K562 (cell line): ENCODE data around the gene EP300. TPM values are rescaled to one million over a fixed set of nuclear protein-coding genes. Genes with fewer than 3 reads are reported as not detected.

Source experiments
- ATF1 ChIP-seq, 2 experiments: fragments of 450-650 bp in 1 of 2; IDR thresholded peaks; 2 replicates each; pipeline ENCODE4 v1.6.1; 2016; ENCODE audit warnings: missing compliant biosample characterization in 1 of 2, missing genetic modification characterization in 1 of 2
- ATF7 ChIP-seq: fragments of 450-650 bp; IDR thresholded peaks from 2 replicates; pipeline ENCODE4 v1.7.1; 2014; ENCODE audit warnings: mild to moderate bottlenecking, moderate library complexity
- E2F3 ChIP-seq: fragments of 250-450 bp; sonication (Bioruptor Pico); IDR thresholded peaks from 2 replicates; pipeline ENCODE4 v1.4.0; 2020; ENCODE audit warnings: mild to moderate bottlenecking
- MCM2 ChIP-seq: fragments of 450-650 bp; IDR thresholded peaks from 2 replicates; pipeline ENCODE4 v1.6.1; 2017; ENCODE audit warnings: low read depth, mild to moderate bottlenecking
- NRF1 ChIP-seq, 2 experiments: fragments of 450-650 bp; IDR thresholded peaks in 1 of 2; conservative IDR thresholded peaks in 1 of 2; 2 replicates each; pipeline ENCODE4 v1.6.1; 2014; ENCODE audit warnings: mild to moderate bottlenecking in 2 of 2
- SAFB ChIP-seq: fragments of 200-400 bp; formaldehyde crosslinking; IDR thresholded peaks from 2 replicates; pipeline ENCODE4 v1.6.1; 2017; ENCODE audit warnings: low read depth, low read length, borderline replicate concordance
- TBP ChIP-seq: optimal IDR thresholded peaks from 2 replicates; pipeline ENCODE3; 2011; ENCODE audit warnings: low read depth, low read length, improper control_type of control experiment
- ZNF12 ChIP-seq: sonication (generic); formaldehyde crosslinking; IDR thresholded peaks from 2 replicates; pipeline ENCODE4 v1.4.0; 2020; ENCODE audit warnings: mild to moderate bottlenecking, missing genetic modification reagents
- polyA plus RNA-seq, 8 experiments: library from polyadenylated mRNA; depleted of rRNA in 4 of 8; stranded (reverse) in 5 of 8; unstranded in 3 of 8; fragments of >200 nt; fragmentation: Nextera tagmentation in 2 of 8; fragmentation: Illumina TruSeq in 1 of 8; extraction: Ambion mirVana in 2 of 8; extraction: Trizol in 1 of 8; gene quantifications; 2 replicates each; pipeline versions ENCODE4 v1.2.1 to v1.2.3, GENCODE V29; 2011 to 2014; ENCODE audit warnings: inconsistent platforms in 1 of 8, missing spikeins in 1 of 8
- total RNA-seq, 7 experiments: library from RNA; depleted of rRNA in 6 of 7; stranded (reverse); fragments of >200 nt in 6 of 7; fragmentation: Illumina TruSeq in 2 of 7; extraction: Trizol in 2 of 7; gene quantifications; 2 replicates each; pipeline versions ENCODE4 v1.2.1 to v1.2.3, GENCODE V29; 2011 to 2021; ENCODE audit warnings: low replicate concordance in 1 of 7
- TF ChIP-seq, protein P1 (sequence below): fragments of 450-650 bp; IDR thresholded peaks from 2 replicates; pipeline ENCODE4 v1.6.1; 2016; ENCODE audit warnings: mild to moderate bottlenecking, moderate library complexity
- TF ChIP-seq, protein P2 (sequence below), 2 experiments: IDR thresholded peaks; 2 replicates each; pipeline ENCODE4 v1.6.1; 2011; ENCODE audit warnings: borderline replicate concordance in 1 of 2, control low read depth in 1 of 2, low read depth in 1 of 2, low read length in 1 of 2, mild to moderate bottlenecking in 1 of 2, mixed read lengths in 1 of 2, moderate library complexity in 1 of 2; ENCODE audit not compliant: insufficient read depth in 1 of 2, insufficient read length in 1 of 2, poor library complexity in 1 of 2, severe bottlenecking in 1 of 2; ENCODE audit errors: extremely low read depth in 1 of 2
- TF ChIP-seq, protein P3 (sequence below): fragments of 450-650 bp; IDR thresholded peaks from 2 replicates; pipeline ENCODE4 v1.6.1; 2016; ENCODE audit warnings: borderline replicate concordance

Gene EP300
- total and polyA plus RNA-seq, 9 of the 15 experiments (the other 6 are each of a cell fraction or from before 2014, with no cell fraction given), result 2.2 to 28.6 (median 10.9) TPM

DNA sequence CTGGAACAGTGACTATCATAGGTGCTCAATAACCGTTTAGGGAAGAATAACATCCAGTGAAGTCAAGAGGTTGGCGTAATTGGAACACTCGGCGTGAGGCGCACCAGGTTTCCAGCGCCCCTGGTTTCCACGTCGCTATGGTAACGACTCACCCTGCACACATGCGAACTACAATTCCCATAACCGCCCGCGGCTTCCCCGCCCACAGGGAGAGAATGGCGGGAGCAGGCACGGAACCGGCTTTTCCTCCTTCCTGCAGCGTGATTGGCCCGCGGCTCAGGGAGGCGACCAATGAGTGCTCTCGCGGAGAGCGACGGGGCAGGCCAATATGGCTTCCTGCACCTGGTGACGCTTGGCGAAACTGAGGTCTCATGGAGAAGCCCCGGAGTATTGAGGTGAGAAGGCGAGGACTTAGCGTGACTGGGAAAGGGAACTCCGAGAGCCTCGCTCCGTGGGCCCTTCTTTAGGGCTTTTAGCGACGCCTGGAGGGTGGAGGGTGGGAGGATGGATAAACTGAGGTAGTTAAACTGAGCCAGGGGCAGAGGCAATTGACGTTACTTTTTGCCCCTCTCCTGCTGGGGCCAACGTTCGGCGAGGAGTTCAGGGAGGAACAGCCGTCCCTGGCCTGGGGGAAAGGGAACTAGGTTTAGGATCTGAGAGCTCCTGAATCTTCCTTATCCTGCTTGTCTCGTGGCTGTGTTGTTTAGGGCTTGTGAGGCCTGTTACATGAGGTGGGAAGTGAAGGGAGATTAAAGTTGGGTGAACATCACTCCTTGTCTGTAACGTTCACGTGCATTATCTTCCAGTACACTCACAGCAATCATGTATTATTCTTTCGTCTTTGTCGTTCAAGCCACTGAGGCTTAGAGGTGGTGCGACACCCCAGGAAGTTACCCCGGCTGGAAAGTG, 112.9 kb downstream of the EP300 start, which contains the start of gene L3MBTL2 (continued):
- TF ChIP-seq, protein P1, sequence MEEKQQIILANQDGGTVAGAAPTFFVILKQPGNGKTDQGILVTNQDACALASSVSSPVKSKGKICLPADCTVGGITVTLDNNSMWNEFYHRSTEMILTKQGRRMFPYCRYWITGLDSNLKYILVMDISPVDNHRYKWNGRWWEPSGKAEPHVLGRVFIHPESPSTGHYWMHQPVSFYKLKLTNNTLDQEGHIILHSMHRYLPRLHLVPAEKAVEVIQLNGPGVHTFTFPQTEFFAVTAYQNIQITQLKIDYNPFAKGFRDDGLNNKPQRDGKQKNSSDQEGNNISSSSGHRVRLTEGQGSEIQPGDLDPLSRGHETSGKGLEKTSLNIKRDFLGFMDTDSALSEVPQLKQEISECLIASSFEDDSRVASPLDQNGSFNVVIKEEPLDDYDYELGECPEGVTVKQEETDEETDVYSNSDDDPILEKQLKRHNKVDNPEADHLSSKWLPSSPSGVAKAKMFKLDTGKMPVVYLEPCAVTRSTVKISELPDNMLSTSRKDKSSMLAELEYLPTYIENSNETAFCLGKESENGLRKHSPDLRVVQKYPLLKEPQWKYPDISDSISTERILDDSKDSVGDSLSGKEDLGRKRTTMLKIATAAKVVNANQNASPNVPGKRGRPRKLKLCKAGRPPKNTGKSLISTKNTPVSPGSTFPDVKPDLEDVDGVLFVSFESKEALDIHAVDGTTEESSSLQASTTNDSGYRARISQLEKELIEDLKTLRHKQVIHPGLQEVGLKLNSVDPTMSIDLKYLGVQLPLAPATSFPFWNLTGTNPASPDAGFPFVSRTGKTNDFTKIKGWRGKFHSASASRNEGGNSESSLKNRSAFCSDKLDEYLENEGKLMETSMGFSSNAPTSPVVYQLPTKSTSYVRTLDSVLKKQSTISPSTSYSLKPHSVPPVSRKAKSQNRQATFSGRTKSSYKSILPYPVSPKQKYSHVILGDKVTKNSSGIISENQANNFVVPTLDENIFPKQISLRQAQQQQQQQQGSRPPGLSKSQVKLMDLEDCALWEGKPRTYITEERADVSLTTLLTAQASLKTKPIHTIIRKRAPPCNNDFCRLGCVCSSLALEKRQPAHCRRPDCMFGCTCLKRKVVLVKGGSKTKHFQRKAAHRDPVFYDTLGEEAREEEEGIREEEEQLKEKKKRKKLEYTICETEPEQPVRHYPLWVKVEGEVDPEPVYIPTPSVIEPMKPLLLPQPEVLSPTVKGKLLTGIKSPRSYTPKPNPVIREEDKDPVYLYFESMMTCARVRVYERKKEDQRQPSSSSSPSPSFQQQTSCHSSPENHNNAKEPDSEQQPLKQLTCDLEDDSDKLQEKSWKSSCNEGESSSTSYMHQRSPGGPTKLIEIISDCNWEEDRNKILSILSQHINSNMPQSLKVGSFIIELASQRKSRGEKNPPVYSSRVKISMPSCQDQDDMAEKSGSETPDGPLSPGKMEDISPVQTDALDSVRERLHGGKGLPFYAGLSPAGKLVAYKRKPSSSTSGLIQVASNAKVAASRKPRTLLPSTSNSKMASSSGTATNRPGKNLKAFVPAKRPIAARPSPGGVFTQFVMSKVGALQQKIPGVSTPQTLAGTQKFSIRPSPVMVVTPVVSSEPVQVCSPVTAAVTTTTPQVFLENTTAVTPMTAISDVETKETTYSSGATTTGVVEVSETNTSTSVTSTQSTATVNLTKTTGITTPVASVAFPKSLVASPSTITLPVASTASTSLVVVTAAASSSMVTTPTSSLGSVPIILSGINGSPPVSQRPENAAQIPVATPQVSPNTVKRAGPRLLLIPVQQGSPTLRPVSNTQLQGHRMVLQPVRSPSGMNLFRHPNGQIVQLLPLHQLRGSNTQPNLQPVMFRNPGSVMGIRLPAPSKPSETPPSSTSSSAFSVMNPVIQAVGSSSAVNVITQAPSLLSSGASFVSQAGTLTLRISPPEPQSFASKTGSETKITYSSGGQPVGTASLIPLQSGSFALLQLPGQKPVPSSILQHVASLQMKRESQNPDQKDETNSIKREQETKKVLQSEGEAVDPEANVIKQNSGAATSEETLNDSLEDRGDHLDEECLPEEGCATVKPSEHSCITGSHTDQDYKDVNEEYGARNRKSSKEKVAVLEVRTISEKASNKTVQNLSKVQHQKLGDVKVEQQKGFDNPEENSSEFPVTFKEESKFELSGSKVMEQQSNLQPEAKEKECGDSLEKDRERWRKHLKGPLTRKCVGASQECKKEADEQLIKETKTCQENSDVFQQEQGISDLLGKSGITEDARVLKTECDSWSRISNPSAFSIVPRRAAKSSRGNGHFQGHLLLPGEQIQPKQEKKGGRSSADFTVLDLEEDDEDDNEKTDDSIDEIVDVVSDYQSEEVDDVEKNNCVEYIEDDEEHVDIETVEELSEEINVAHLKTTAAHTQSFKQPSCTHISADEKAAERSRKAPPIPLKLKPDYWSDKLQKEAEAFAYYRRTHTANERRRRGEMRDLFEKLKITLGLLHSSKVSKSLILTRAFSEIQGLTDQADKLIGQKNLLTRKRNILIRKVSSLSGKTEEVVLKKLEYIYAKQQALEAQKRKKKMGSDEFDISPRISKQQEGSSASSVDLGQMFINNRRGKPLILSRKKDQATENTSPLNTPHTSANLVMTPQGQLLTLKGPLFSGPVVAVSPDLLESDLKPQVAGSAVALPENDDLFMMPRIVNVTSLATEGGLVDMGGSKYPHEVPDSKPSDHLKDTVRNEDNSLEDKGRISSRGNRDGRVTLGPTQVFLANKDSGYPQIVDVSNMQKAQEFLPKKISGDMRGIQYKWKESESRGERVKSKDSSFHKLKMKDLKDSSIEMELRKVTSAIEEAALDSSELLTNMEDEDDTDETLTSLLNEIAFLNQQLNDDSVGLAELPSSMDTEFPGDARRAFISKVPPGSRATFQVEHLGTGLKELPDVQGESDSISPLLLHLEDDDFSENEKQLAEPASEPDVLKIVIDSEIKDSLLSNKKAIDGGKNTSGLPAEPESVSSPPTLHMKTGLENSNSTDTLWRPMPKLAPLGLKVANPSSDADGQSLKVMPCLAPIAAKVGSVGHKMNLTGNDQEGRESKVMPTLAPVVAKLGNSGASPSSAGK, result peak; percentile 74
- TF ChIP-seq, protein P2, sequence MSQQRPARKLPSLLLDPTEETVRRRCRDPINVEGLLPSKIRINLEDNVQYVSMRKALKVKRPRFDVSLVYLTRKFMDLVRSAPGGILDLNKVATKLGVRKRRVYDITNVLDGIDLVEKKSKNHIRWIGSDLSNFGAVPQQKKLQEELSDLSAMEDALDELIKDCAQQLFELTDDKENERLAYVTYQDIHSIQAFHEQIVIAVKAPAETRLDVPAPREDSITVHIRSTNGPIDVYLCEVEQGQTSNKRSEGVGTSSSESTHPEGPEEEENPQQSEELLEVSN (IDR thresholded peaks at IDR 0.05; ENCODE audit: borderline replicate concordance in 1 of 2, extremely low read depth in 1 of 2, insufficient read depth in 1 of 2, insufficient read length in 1 of 2, low read depth in 1 of 2, low read length in 1 of 2, poor library complexity in 1 of 2, severe bottlenecking in 1 of 2), result peak; percentile 50 to 55
- TF ChIP-seq MCM2 (no peak), NRF1 (conservative IDR thresholded peaks at IDR 0.05 in 1 of 2, IDR thresholded peaks at IDR 0.05 in 1 of 2) (peak; percentile 60 to 64; a peak in 3 of 4 replicates), TBP (peak; percentile 65), ZNF12 (CRISPR knock-in tag) (no peak), ATF1 (CRISPR knock-in tag; IDR thresholded peaks at IDR 0.05) (no peak), ATF1 (tag; IDR thresholded peaks at IDR 0.05) (peak; percentile 86), E2F3 (CRISPR knock-in tag) (peak; percentile 92; the same call in 1 of the 2 replicates), ATF7 (peak; percentile 8), SAFB (no peak)
- TF ChIP-seq, protein P3, sequence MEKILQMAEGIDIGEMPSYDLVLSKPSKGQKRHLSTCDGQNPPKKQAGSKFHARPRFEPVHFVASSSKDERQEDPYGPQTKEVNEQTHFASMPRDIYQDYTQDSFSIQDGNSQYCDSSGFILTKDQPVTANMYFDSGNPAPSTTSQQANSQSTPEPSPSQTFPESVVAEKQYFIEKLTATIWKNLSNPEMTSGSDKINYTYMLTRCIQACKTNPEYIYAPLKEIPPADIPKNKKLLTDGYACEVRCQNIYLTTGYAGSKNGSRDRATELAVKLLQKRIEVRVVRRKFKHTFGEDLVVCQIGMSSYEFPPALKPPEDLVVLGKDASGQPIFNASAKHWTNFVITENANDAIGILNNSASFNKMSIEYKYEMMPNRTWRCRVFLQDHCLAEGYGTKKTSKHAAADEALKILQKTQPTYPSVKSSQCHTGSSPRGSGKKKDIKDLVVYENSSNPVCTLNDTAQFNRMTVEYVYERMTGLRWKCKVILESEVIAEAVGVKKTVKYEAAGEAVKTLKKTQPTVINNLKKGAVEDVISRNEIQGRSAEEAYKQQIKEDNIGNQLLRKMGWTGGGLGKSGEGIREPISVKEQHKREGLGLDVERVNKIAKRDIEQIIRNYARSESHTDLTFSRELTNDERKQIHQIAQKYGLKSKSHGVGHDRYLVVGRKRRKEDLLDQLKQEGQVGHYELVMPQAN, result peak; percentile 80
